ENCODE results near the gene PGK1. TPM values are rescaled to one million over a fixed set of nuclear protein-coding genes. Genes with fewer than 3 reads are reported as not detected.
A peak's percentile ranks its signal among the peaks of the same experiment; 100 is the strongest.
"Not testable (repeated sequence)": the region's sequence is repeated elsewhere in the genome, so short reads cannot be mapped to it uniquely, and the experiment has no call there.

The PGK1 gene
- polyA plus RNA-seq: 276 TPM
- long read RNA-seq, donor 1, full-length matches to known transcripts: 86 of 124 reads
- long read RNA-seq, donor 1, partial matches to known transcripts: 38 of 124 reads
- long read RNA-seq, donor 1, other reads (novel, unspliced or antisense): 0 of 124 reads
- long read RNA-seq, donor 2, full-length matches to known transcripts: 211 of 326 reads
- long read RNA-seq, donor 2, partial matches to known transcripts: 110 of 326 reads
- long read RNA-seq, donor 2, other reads (novel, unspliced or antisense): 5 of 326 reads
- long read RNA-seq, donor 3, full-length matches to known transcripts: 305 of 430 reads
- long read RNA-seq, donor 3, partial matches to known transcripts: 110 of 430 reads
- long read RNA-seq, donor 3, other reads (novel, unspliced or antisense): 15 of 430 reads
- long read RNA-seq, donor 4, full-length matches to known transcripts: 27 of 27 reads
- long read RNA-seq, donor 4, partial matches to known transcripts: 0 of 27 reads
- long read RNA-seq, donor 4, other reads (novel, unspliced or antisense): 0 of 27 reads
- long read RNA-seq, donor 5, full-length matches to known transcripts: 94 of 122 reads
- long read RNA-seq, donor 5, partial matches to known transcripts: 21 of 122 reads
- long read RNA-seq, donor 5, other reads (novel, unspliced or antisense): 7 of 122 reads
- long read RNA-seq, donor 6, full-length matches to known transcripts: 188 of 257 reads
- long read RNA-seq, donor 6, partial matches to known transcripts: 62 of 257 reads
- long read RNA-seq, donor 6, other reads (novel, unspliced or antisense): 7 of 257 reads
- long read RNA-seq, donor 7, full-length matches to known transcripts: 63 of 78 reads
- long read RNA-seq, donor 7, partial matches to known transcripts: 15 of 78 reads
- long read RNA-seq, donor 7, other reads (novel, unspliced or antisense): 0 of 78 reads
- long read RNA-seq, donor 8, full-length matches to known transcripts: 217 of 383 reads
- long read RNA-seq, donor 8, partial matches to known transcripts: 153 of 383 reads
- long read RNA-seq, donor 8, other reads (novel, unspliced or antisense): 13 of 383 reads
- long read RNA-seq, donor 9, full-length matches to known transcripts: 188 of 292 reads
- long read RNA-seq, donor 9, partial matches to known transcripts: 83 of 292 reads
- long read RNA-seq, donor 9, other reads (novel, unspliced or antisense): 21 of 292 reads
- long read RNA-seq, donor 10, full-length matches to known transcripts: 195 of 326 reads
- long read RNA-seq, donor 10, partial matches to known transcripts: 115 of 326 reads
- long read RNA-seq, donor 10, other reads (novel, unspliced or antisense): 16 of 326 reads
- long read RNA-seq, donor 11, full-length matches to known transcripts: 117 of 169 reads
- long read RNA-seq, donor 11, partial matches to known transcripts: 37 of 169 reads
- long read RNA-seq, donor 11, other reads (novel, unspliced or antisense): 15 of 169 reads

GRCh38 chrX:78103623-78104446 lies at the start of gene PGK1:
Gene PGK1, plus strand, starts transcription at chrX:78104248. Its CDS starts 93 bp downstream, at chrX:78104341.
- DNase-seq: peak; percentile 97 to 98
- WGBS (ENCODE audit: insufficient coverage, low lambda C conversion rate): no CpG with 5 or more reads among the region's 72 CpGs
- Histone ChIP-seq H3K4me1 (ENCODE audit: control insufficient read depth, insufficient read depth, low read length) (peaks cover 14% of the 10 kb centered on the region), H3K27me3 (ENCODE audit: control insufficient read depth, insufficient read depth, low read length) (no peaks in the 10 kb centered on the region), H3K4me3 (ENCODE audit: low read length) (peak within 1 kb of the TSS; percentile 96), H3K36me3 (ENCODE audit: control insufficient read depth, insufficient read depth, low read length) (peaks cover 5% of the 10 kb centered on the region), H3K9me3 (ENCODE audit: control insufficient read depth, low read depth, low read length) (no peaks in the 10 kb centered on the region), H3K27ac (ENCODE audit: low read length) (peak within 1 kb of the TSS; percentile 100)

DNA sequence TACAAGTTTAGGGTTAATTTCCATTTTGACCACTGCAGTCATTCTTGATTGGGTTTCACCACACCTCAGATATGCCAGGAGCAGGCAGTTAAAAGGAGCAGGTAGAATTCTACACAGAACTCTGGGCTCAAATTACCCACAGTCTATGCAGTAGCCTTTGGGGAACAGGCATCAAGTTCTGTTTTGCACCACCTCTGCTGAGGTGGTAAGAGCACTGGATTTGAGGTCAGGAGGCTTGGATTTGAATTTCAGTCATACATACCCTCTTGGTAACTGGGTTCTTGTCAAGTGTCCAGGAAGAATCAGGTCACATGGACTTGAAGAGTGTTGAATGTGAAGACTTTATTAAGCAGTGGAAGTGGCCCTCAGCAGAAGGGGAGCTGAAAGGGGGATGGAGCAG lies 40.4 kb upstream of the PGK1 start:
- Histone ChIP-seq H3K4me3 (ENCODE audit: low read length) (no peak overlapping the region), H3K36me3 (ENCODE audit: control insufficient read depth, insufficient read depth, low read length) (no peaks in the 10 kb centered on the region), H3K27me3 (ENCODE audit: control insufficient read depth, insufficient read depth, low read length) (no peaks in the 10 kb centered on the region), H3K4me1 (ENCODE audit: control insufficient read depth, insufficient read depth, low read length) (no peaks in the 10 kb centered on the region), H3K27ac (ENCODE audit: low read length) (no peak overlapping the region), H3K9me3 (ENCODE audit: control insufficient read depth, low read depth, low read length) (no peaks in the 10 kb centered on the region)
- no peak for DNase-seq

DNA sequence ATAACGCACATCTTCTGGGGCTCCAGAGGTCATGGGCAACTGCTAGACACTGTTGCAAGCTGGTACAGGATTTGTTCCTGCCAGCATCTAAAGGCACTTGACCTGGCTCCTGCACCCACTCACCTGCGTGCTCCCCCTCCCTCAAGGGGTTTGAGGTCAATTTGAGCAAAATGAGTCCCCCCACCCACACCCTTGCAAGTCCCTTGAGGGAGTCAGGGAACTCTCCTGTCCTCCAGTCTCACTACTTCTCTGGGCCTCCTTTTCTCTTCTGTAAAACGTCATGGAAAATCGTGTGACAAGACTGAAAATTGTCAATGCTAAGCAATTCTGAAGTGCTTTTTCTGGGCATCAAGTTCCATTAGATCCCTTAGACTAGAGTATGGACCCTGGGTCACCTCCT lies 39.9 kb upstream of the PGK1 start:
- no peaks in the 10 kb centered on the region for H3K27me3 ChIP-seq (ENCODE audit: control insufficient read depth, insufficient read depth, low read length)
- H3K9me3 ChIP-seq (ENCODE audit: control insufficient read depth, low read depth, low read length): no peaks in the 10 kb centered on the region
- H3K4me3 ChIP-seq (ENCODE audit: low read length): no peak overlapping the region
- no peak for DNase-seq
- no peak overlapping the region for H3K27ac ChIP-seq (ENCODE audit: low read length)
- WGBS (ENCODE audit: insufficient coverage, low lambda C conversion rate): no CpG with 5 or more reads among the region's 4 CpGs
- H3K4me1 ChIP-seq (ENCODE audit: control insufficient read depth, insufficient read depth, low read length): no peaks in the 10 kb centered on the region
- H3K36me3 ChIP-seq (ENCODE audit: control insufficient read depth, insufficient read depth, low read length): no peaks in the 10 kb centered on the region

GRCh38 chrX:78064698-78065601 lies 39.1 kb upstream of the PGK1 start:
- WGBS (ENCODE audit: insufficient coverage, low lambda C conversion rate): no CpG with 5 or more reads among the region's 6 CpGs
- not testable (repeated sequence) for H3K4me3 ChIP-seq (ENCODE audit: low read length); H3K36me3 ChIP-seq (ENCODE audit: control insufficient read depth, insufficient read depth, low read length); H3K4me1 ChIP-seq (ENCODE audit: control insufficient read depth, insufficient read depth, low read length); H3K27ac ChIP-seq (ENCODE audit: low read length); H3K27me3 ChIP-seq (ENCODE audit: control insufficient read depth, insufficient read depth, low read length); H3K9me3 ChIP-seq (ENCODE audit: control insufficient read depth, low read depth, low read length)
- DNase-seq: peak in 1 of 2 donors; percentile 3

DNA sequence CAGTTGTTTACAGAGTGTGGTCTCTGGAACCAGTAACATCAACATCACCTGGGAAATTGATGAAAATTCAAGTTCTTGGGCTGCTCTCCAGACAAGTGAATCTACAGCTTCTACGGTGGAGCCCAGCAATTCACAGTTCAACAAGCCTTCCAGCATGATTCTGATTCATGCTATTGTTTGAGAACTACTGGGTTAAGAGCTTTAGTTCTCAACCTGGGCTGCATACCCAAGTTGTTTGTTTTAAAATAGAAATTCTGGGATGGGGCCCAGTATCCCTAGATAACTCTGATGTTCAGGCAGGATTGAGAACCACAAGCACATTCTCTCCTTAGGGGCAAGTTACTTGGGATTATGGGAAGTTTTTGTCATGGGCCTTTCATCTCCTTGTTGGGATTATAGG lies 37.9 kb upstream of the PGK1 start:
- no peaks in the 10 kb centered on the region for H3K27me3 ChIP-seq (ENCODE audit: control insufficient read depth, insufficient read depth, low read length)
- no peaks in the 10 kb centered on the region for H3K9me3 ChIP-seq (ENCODE audit: control insufficient read depth, low read depth, low read length)
- no peak overlapping the region for H3K27ac ChIP-seq (ENCODE audit: low read length)
- DNase-seq: no peak
- no CpG with 5 or more reads among the region's 1 CpG for WGBS (ENCODE audit: insufficient coverage, low lambda C conversion rate)
- no peaks in the 10 kb centered on the region for H3K36me3 ChIP-seq (ENCODE audit: control insufficient read depth, insufficient read depth, low read length)
- no peaks in the 10 kb centered on the region for H3K4me1 ChIP-seq (ENCODE audit: control insufficient read depth, insufficient read depth, low read length)
- H3K4me3 ChIP-seq (ENCODE audit: low read length): no peak overlapping the region

DNA sequence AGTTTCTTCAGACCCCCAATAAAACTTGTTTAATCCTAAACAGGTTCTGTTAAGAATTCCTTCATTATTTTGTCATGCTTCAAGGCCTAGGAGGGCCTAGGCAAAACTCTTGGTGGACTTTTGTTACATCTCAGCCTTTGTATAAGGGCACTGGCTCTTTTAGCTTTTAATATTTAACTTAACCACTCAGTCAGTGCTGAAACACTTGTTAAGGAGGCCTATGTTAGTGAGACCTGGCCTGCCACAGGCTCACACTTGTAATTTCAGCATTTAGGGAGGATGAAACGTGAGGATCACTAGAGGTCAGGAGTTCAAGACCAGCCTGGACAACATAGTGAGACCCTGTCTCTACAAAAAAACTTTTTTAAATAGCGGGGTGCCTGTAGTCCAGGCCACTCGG lies 32.7 kb upstream of the PGK1 start:
- DNase-seq: no peak
- no peak overlapping the region for H3K27ac ChIP-seq (ENCODE audit: low read length)
- H3K27me3 ChIP-seq (ENCODE audit: control insufficient read depth, insufficient read depth, low read length): no peaks in the 10 kb centered on the region
- no peaks in the 10 kb centered on the region for H3K36me3 ChIP-seq (ENCODE audit: control insufficient read depth, insufficient read depth, low read length)
- no CpG with 5 or more reads among the region's 3 CpGs for WGBS (ENCODE audit: insufficient coverage, low lambda C conversion rate)
- no peaks in the 10 kb centered on the region for H3K9me3 ChIP-seq (ENCODE audit: control insufficient read depth, low read depth, low read length)
- H3K4me1 ChIP-seq (ENCODE audit: control insufficient read depth, insufficient read depth, low read length): no peaks in the 10 kb centered on the region
- no peak overlapping the region for H3K4me3 ChIP-seq (ENCODE audit: low read length)

DNA sequence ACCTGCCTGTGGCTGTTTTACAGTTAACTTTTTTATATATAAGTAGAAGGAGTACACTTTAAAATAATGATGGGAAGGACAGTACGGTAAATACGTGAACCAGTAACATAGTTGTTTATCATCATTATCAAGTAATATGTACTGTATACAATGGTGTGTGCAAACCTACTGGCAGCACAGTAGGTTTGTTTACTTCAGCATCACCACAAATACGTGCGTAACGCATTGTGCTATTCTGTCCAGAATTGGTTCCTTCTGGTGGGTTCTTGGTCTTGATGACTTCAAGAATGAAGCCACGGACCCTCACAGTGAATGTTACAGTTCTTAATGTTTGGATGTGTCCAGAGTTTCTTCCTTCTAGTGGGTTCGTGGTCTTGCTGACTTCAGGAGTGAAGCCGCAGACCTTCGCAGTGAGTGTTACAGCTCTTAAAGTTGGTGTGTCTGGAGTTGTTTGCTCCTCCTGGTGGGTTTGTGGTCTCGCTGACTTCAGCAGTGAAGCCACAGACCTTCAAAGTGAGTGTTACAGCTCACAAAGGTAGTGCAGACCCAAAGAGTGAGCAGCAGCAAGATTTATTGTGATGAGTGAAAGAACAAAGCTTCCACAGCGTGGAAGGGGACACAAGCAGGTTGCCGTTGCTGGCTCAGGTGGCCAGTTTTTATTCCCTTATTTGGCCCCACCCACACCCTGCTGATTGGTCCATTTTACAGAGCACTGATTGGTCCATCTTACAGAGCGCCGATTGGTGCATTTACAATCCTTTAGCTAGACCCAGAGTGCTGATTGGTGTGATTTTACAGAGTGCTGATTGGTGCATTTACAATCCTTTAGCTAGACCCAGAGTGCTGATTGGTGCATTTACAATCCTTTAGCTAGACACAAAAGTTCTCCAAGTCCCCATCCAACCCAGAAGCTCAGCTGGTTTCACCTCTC lies 30.6 kb upstream of the PGK1 start:
- not testable (repeated sequence) for H3K9me3 ChIP-seq (ENCODE audit: control insufficient read depth, low read depth, low read length); H3K27ac ChIP-seq (ENCODE audit: low read length); H3K4me1 ChIP-seq (ENCODE audit: control insufficient read depth, insufficient read depth, low read length); H3K36me3 ChIP-seq (ENCODE audit: control insufficient read depth, insufficient read depth, low read length); H3K4me3 ChIP-seq (ENCODE audit: low read length); H3K27me3 ChIP-seq (ENCODE audit: control insufficient read depth, insufficient read depth, low read length); DNase-seq
- no CpG with 5 or more reads among the region's 14 CpGs for WGBS (ENCODE audit: insufficient coverage, low lambda C conversion rate)

DNA sequence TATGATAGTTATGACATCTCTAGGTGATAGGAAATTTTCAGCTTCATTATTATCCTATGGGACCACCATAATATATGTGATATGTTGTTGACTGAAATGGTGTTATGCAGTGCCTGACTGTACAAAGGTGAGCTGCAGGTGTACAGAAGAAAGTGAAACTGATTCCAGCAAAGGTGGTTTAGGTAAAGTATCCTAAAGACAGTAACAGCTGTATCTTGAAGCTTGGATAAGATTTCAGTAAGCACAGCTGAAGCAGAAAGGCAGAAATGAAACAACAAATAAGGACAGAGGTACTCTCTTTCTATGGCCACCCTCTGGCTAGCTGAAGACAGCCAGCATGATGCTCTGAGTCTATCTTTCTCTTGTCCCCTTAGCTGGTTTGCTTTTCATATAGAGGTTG lies 30.0 kb upstream of the PGK1 start:
- H3K36me3 ChIP-seq (ENCODE audit: control insufficient read depth, insufficient read depth, low read length): no peaks in the 10 kb centered on the region
- no peak overlapping the region for H3K27ac ChIP-seq (ENCODE audit: low read length)
- H3K4me3 ChIP-seq (ENCODE audit: low read length): no peak overlapping the region

More for the DNA sequence above, 30.0 kb upstream of the PGK1 start:
- H3K4me1 ChIP-seq (ENCODE audit: control insufficient read depth, insufficient read depth, low read length): no peaks in the 10 kb centered on the region
- H3K27me3 ChIP-seq (ENCODE audit: control insufficient read depth, insufficient read depth, low read length): no peaks in the 10 kb centered on the region
- DNase-seq: no peak
- no peaks in the 10 kb centered on the region for H3K9me3 ChIP-seq (ENCODE audit: control insufficient read depth, low read depth, low read length)
